ENCODE data around the gene SINHCAF.
"Not testable (repeated sequence)": the region's sequence is repeated elsewhere in the genome, so short reads cannot be mapped to it uniquely, and the experiment has no call there.

SINHCAF gene

GRCh38 chr12:31265722-31266121 is 60.2 kb downstream of the SINHCAF start:
- no peak for DNase-seq (ENCODE audit: low spot score)

GRCh38 chr12:31263661-31264060 is 62.3 kb downstream of the SINHCAF start:
- no peak for DNase-seq (ENCODE audit: low spot score)

GRCh38 chr12:31261744-31262143 is 64.2 kb downstream of the SINHCAF start:
- DNase-seq (ENCODE audit: low spot score), result no peak

GRCh38 chr12:31260840-31261239 is 65.1 kb downstream of the SINHCAF start:
- DNase-seq (ENCODE audit: low spot score), result no peak

- no peak for DNase-seq (ENCODE audit: low spot score)
Observed at GRCh38 chr12:31259136-31259886, 66.6 kb downstream of the SINHCAF start.

GRCh38 chr12:31257784-31258183 is 68.2 kb downstream of the SINHCAF start:
- no peak for DNase-seq (ENCODE audit: low spot score)

GRCh38 chr12:31251707-31252611 is 74.0 kb downstream of the SINHCAF start:
- DNase-seq (ENCODE audit: low spot score), result not testable (repeated sequence)

- no peak for DNase-seq (ENCODE audit: low spot score)
Observed at GRCh38 chr12:31250179-31250578, 75.8 kb downstream of the SINHCAF start.

- no peak for DNase-seq (ENCODE audit: low spot score)
Observed at GRCh38 chr12:31249356-31249755, 76.6 kb downstream of the SINHCAF start.

GRCh38 chr12:31248815-31249214 is 77.1 kb downstream of the SINHCAF start:
- DNase-seq (ENCODE audit: low spot score), result no peak

GRCh38 chr12:31248337-31248736 is 77.6 kb downstream of the SINHCAF start:
- no peak for DNase-seq (ENCODE audit: low spot score)

GRCh38 chr12:31246470-31246850 is 79.5 kb downstream of the SINHCAF start:
- DNase-seq (ENCODE audit: low spot score), result no peak

- no peak for DNase-seq (ENCODE audit: low spot score)
Observed at GRCh38 chr12:31245822-31246469, 80.0 kb downstream of the SINHCAF start.

GRCh38 chr12:31242418-31242817 is 83.5 kb downstream of the SINHCAF start:
- DNase-seq (ENCODE audit: low spot score), result not testable (repeated sequence)

- peak; percentile 64 for DNase-seq (ENCODE audit: low spot score)
Observed at GRCh38 chr12:31238764-31239387, 87.1 kb downstream of the SINHCAF start.

- DNase-seq (ENCODE audit: low spot score), result not testable (repeated sequence)
Observed at GRCh38 chr12:31238333-31238732, 87.6 kb downstream of the SINHCAF start.

GRCh38 chr12:31236998-31237637 is 88.8 kb downstream of the SINHCAF start:
- no peak for DNase-seq (ENCODE audit: low spot score)

- DNase-seq (ENCODE audit: low spot score), result no peak
Observed at GRCh38 chr12:31235868-31236395, 90.0 kb downstream of the SINHCAF start.

- DNase-seq (ENCODE audit: low spot score), result peak; percentile 24
Observed at GRCh38 chr12:31234955-31235867, 90.7 kb downstream of the SINHCAF start.

Data from cerebellar cortex (tissue), 1 donor.